Right cardiac atrium (tissue), 5 donors: Measurements from ENCODE around the gene PDGFD. TPM values are rescaled to one million over a fixed set of nuclear protein-coding genes. Genes with fewer than 3 reads are reported as not detected.

Experiments
- ATAC-seq, 2 donors: fragments of 200-7000 bp; cut with Tn5 transposase; one replicate each; pipeline versions ENCODE4 v1.8.0 to v1.9.1; 2020; ENCODE audit warnings: moderate library complexity in 2 of 2, mild to moderate bottlenecking in 1 of 2
- DNase-seq, 3 donors: peaks; one replicate each; pipeline ENCODE4 v3.0.0-alpha.2; 2020
- H3K27ac ChIP-seq: one replicate; pipeline ENCODE4 v1.5.1; 2013; ENCODE audit warnings: mild to moderate bottlenecking, low read length, control low read depth, moderate library complexity
- H3K27me3 ChIP-seq: one replicate; pipeline ENCODE4 v1.6.1; 2013; ENCODE audit not compliant: control insufficient read depth, insufficient read depth
- H3K4me1 ChIP-seq: one replicate; pipeline ENCODE4 v1.6.1; 2013; ENCODE audit warnings: low read length; ENCODE audit not compliant: control insufficient read depth, insufficient read depth
- H3K4me3 ChIP-seq: one replicate; pipeline ENCODE4 v1.5.1; 2013; ENCODE audit warnings: low read length, control low read depth
- H3K9me3 ChIP-seq: one replicate; pipeline ENCODE4 v1.6.1; 2013; ENCODE audit warnings: low read length; ENCODE audit not compliant: control insufficient read depth
- WGBS: extraction: QIAGEN DNeasy Blood & Tissue Kit; methylation state at CpG from one replicate; pipeline ENCODE4 v1.1.7; 2013; 5-methylcytosine and 5-hydroxymethylcytosine counted together
- intact Hi-C, 4 donors: fragments of 100-400 bp; cut with DNase I; formaldehyde crosslinking; loops; one replicate each; pipeline versions ENCODE4 v1.11.0 to v1.14.0; 2022 to 2023
- polyA plus RNA-seq: library from polyadenylated mRNA; stranded (reverse); fragments of 200-250 nt; gene quantifications from one replicate; pipeline ENCODE4 v1.2.3, GENCODE V29; 2013
- total RNA-seq, 4 donors: library from RNA; stranded (reverse); fragmentation: NEBNext Ultra II Directional; extraction: Animal tissue kit (Norgen Biotek cat#: 25700); gene quantifications; one replicate each; pipeline ENCODE4 v1.2.1, GENCODE V29; 2021
- donor health status: healthy with polysubstance abuse.
- donor health status: DM: no; HTN: yes; CAD: no.
- donor health status: DM: no; HTN: no; CAD: no.
- donor health status: DM: no; HTN: yes; CAD: no; lungs with severe emphysema.
- donor health status: DM: yes; HTN: yes; CAD: no.

The PDGFD gene
- total and polyA plus RNA-seq, 5 donors = 10.5 to 20.1 (median 15.8) TPM

DNA sequence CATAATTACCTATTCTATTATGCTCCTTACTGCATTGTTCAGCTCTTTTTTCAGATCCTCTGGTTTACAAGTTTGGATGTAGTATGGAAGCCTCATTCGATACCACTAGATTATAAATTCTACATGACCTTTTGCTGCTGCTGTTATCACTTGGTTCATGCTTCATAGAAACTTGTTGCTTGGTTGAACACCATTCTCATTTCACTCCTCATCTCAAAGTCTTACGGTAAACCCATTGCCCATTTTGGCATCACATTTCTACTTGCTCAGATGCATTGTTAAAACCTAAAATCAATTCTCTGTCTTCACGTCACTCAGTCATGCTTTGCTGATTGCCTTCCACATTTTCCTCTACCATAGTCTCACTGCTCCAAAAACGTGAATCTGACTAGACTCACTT, 283.0 kb downstream of the PDGFD start:
- Histone ChIP-seq H3K27ac (no peak overlapping the region), H3K4me3 (no peak overlapping the region), H3K9me3 (no peaks in the 10 kb centered on the region), H3K4me1 (peaks cover 5% of the 10 kb centered on the region), H3K27me3 (no peaks in the 10 kb centered on the region)
- 89% methylated on average over 4 of the region's 4 CpGs for WGBS
- intact Hi-C loops = no loop called here
- no peak for ATAC-seq
- DNase-seq = no peak

DNA sequence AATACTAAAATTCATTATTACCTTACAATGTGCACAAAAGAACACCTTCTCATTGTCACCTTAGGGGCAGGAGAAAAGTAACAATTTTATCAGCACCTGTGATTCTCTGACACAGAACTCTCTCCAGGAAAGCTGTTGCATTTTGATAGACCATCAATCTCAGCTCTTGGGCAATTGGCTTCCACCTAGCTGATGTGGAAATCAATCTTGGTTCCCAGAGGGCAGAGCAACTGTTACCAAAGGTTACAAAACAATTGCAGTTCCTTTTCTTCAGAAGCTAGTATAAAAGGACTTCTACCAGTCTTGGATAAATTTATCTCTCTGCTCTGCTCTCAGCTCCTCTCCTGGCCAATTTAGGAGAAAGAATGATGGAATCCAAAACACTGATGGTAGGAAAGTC, 285.3 kb downstream of the PDGFD start:
- intact Hi-C loops = no loop called here
- no peak for ATAC-seq

DNA sequence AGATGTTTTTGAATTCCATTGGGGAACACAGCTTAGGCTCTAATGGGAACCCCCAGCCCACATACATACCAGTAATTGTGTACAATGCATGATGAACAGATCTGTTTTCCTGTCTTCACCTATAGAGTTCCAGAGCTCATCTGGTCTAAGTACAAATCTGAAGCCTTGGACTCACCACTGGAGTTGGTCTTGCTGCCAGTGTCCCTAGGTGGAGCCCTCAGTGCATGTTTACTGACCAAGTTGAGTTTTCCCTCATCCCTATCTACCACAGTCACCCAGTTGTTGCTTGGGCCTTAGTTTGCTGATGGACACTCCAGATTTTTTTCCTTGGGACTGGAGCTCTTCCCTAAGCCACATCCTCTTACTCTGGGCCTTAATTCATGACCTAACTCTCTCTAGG, 286.7 kb downstream of the PDGFD start:
- DNase-seq = no peak
- intact Hi-C loops = no loop called here

More for the DNA sequence above, 285.3 kb downstream of the PDGFD start:
- DNase-seq = no peak
- H3K4me3 ChIP-seq = no peak overlapping the region
- no peak overlapping the region for H3K27ac ChIP-seq
- peaks cover 5% of the 10 kb centered on the region for H3K4me1 ChIP-seq
- no peaks in the 10 kb centered on the region for H3K9me3 ChIP-seq
- no peaks in the 10 kb centered on the region for H3K27me3 ChIP-seq

DNA sequence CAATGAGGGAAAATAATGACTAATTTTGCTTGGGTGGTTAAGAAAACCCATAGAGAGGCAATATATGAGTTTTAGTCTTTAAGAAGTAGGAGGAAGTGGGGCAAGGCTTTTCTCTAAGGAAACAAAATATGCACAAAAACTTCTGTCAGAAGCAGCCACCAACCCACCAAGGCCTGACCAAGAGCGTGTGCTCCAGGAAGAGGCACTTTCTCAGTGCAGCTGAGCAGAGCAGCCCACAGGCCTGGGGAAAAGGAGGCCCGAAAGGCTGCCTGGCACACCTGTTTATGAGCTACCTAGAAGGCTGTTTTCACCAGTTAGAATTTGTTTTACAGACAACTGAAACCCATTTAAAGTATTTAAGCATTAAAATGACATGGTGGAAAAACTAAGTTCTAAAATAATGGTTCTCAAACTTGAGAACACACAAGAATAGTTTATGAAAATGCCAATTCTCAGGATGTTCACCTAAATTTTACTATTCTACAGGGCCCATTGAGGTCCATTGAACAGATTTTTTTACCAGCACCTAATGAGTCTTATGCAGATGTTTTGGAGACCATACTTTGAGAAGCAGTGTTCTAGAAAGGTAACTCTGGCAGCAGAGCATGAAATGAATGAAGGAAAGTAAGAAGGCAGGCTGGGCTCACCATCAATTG, 288.0 kb downstream of the PDGFD start:
- WGBS = 79% methylated on average over 2 of the region's 2 CpGs
- H3K27me3 ChIP-seq = no peaks in the 10 kb centered on the region
- intact Hi-C loops = no loop called here

More for the DNA sequence above, 286.7 kb downstream of the PDGFD start:
- H3K27me3 ChIP-seq = no peaks in the 10 kb centered on the region
- H3K4me1 ChIP-seq = peaks cover 5% of the 10 kb centered on the region
- H3K27ac ChIP-seq = no peak overlapping the region
- no peaks in the 10 kb centered on the region for H3K9me3 ChIP-seq
- ATAC-seq = no peak
- H3K4me3 ChIP-seq = no peak overlapping the region

DNA sequence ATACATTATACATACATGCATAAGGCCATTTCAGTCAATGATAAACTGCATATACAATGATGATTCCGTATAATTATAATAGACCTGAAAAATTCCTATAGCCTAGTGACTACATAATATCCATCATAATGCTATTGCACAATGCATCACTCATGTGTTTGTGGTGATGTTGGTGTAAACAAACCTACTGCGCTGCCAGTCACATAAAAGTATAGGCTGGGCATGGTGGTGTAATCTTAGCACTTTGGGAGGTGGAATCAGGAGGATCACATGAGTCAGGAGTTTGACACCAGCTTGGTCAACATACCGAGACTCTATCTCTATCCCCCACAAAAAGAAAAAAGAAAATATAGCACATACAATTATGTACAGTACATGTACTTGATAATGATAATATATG, 291.2 kb downstream of the PDGFD start:
- Histone ChIP-seq H3K27me3 (no peaks in the 10 kb centered on the region), H3K27ac (no peak overlapping the region), H3K9me3 (no peaks in the 10 kb centered on the region), H3K4me1 (peaks cover 2% of the 10 kb centered on the region), H3K4me3 (no peak overlapping the region)
- intact Hi-C loops = no loop called here
- whole genome bisulfite sequencing = 88% methylated on average over 3 of the region's 3 CpGs
- DNase-seq (no peak), ATAC-seq (no peak)

More for the DNA sequence above, 288.0 kb downstream of the PDGFD start:
- Histone ChIP-seq H3K9me3 (no peaks in the 10 kb centered on the region), H3K27ac (no peak overlapping the region), H3K4me1 (peaks cover 2% of the 10 kb centered on the region), H3K4me3 (no peak overlapping the region)
- DNase-seq = no peak
- ATAC-seq = no peak

DNA sequence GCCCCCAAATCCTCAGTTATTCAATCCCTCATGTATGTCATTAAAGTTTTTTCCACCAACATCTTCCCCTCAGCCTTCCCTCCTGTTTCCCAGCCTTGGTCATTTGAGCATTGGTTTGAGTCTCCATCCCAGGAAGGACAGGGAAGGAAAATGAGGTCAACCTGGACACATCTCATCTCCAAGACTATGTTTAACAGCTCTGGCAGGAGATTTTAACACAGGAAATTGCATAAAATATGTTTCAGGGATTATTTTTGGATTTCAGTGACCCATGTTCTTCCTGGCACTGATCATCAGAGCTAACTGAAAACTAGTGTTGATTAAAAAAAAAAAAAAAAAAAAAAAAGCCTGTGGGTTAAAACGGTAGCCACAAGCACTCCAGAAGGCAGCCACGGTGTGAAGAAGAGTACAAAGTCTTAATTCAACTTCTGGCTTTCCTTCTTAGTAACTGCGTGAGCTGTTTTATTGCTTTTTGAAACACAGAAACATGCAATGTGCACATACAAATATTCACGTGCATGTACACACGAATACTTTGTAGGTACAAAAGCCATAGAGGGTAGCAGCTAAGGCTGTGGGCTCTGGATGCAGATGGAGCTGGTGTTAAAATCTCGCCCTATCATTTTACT, 291.9 kb downstream of the PDGFD start:
- Histone ChIP-seq H3K9me3 (no peaks in the 10 kb centered on the region), H3K27ac (no peak overlapping the region), H3K4me3 (no peak overlapping the region), H3K27me3 (no peaks in the 10 kb centered on the region), H3K4me1 (peaks cover 2% of the 10 kb centered on the region)
- no peak for ATAC-seq
- 61% methylated on average over 6 of the region's 6 CpGs for WGBS
- intact Hi-C loops = no loop called here
- no peak for DNase-seq

DNA sequence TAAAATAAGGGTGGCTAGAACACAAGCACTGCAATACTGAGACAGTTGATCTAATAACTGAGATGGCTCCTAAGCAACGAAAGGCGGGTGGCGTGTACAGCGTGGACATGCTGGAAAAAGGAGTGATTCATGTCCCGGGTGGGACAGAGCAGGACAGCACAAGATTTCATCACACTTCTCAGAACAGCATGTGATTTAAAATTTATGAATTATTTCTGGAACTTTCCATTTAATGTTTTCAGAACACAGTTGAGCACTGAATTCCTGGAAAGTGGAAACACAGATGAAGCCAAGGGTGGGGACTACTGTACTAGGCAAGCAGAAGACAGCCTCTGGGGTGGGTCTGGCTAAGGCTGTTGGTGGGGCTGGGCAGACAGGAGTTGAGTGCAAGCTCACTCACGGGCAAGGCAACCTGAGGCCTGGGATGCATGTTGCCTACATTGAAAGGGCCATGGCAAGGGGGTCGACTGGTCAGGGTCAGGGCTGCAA, 293.1 kb downstream of the PDGFD start:
- H3K27ac ChIP-seq = no peak overlapping the region
- ATAC-seq (peak; percentile 90 to 92), DNase-seq (peak; percentile 46 to 82 (median 72))
- no peaks in the 10 kb centered on the region for H3K9me3 ChIP-seq
- H3K4me1 ChIP-seq = peaks cover 2% of the 10 kb centered on the region
- intact Hi-C loops = no loop called here
- H3K27me3 ChIP-seq = no peaks in the 10 kb centered on the region
- WGBS = 72% methylated on average over 7 of the region's 7 CpGs
- H3K4me3 ChIP-seq = no peak overlapping the region

DNA sequence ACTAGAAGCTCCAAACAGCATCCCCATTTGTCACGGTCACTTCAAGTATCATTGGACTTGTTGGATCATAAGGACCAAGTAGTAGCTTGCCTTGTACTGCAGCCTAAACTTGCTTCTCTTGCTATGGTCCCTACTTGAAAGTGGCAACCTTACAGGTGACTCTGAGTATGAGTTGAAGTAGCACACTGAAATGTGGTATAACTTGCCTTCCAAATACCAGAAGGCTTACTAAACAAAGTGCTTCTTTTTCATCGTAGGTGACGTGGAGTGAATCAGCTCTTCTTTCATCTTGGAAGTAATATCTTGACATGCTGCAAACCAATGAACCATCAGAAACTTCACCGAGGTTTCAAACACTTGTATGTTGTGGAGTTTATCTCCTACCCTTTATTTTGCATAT, 296.5 kb downstream of the PDGFD start:
- Histone ChIP-seq H3K27ac (no peak overlapping the region), H3K27me3 (no peaks in the 10 kb centered on the region), H3K4me3 (no peak overlapping the region), H3K4me1 (peaks cover 2% of the 10 kb centered on the region), H3K9me3 (no peaks in the 10 kb centered on the region)
- DNase-seq (no peak), ATAC-seq (no peak)
- intact Hi-C loops = no loop called here
- WGBS = 95% methylated on average over 4 of the region's 4 CpGs

DNA sequence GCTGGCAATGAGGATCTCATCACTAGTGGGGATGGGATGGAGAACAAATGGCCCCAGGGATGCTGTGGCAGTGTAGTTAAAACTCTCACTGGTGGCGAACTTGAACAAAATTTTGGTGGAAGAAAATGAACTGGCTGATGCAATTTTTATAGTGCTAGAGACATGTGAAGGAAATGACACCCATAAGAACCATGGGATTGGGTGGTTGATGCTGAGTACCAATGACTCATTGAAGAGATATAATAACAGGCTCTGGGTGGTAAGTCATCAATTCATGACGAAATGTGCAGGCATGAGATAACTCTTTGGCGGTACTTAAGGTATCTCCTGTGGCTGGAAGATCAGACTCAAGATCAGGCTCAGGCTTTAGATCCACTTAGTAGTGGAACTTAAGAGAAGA, 300.4 kb downstream of the PDGFD start:
- Histone ChIP-seq H3K4me1 (no peaks in the 10 kb centered on the region), H3K9me3 (no peaks in the 10 kb centered on the region), H3K27ac (no peak overlapping the region), H3K27me3 (no peaks in the 10 kb centered on the region), H3K4me3 (no peak overlapping the region)
- 96% methylated on average over 3 of the region's 3 CpGs for WGBS
- DNase-seq = no peak
- intact Hi-C loops = no loop called here
- no peak for ATAC-seq

DNA sequence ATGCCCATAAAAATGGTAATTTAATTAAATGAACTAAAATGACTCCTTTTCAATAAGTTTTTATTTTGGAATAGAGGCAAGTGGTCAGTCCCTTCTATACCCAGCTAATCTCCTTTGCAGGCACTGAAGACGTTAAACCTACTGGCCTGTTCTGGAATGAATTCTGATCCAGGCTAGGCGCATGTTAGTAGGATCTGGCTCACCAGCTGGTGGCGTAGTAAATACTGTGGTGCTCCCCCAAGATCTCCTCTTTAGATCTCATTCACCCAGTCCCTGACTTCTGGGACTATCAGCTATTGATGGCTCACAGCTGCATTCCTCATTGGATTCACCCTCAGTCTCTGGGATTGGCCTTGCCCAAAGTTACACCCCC, 301.2 kb downstream of the PDGFD start:
- intact Hi-C loops = no loop called here
- DNase-seq (no peak), ATAC-seq (no peak)
- H3K4me1 ChIP-seq = no peaks in the 10 kb centered on the region
- H3K4me3 ChIP-seq = no peak overlapping the region
- H3K9me3 ChIP-seq = no peaks in the 10 kb centered on the region
- no peak overlapping the region for H3K27ac ChIP-seq
- H3K27me3 ChIP-seq = no peaks in the 10 kb centered on the region
- 92% methylated on average over 3 of the region's 3 CpGs for WGBS

DNA sequence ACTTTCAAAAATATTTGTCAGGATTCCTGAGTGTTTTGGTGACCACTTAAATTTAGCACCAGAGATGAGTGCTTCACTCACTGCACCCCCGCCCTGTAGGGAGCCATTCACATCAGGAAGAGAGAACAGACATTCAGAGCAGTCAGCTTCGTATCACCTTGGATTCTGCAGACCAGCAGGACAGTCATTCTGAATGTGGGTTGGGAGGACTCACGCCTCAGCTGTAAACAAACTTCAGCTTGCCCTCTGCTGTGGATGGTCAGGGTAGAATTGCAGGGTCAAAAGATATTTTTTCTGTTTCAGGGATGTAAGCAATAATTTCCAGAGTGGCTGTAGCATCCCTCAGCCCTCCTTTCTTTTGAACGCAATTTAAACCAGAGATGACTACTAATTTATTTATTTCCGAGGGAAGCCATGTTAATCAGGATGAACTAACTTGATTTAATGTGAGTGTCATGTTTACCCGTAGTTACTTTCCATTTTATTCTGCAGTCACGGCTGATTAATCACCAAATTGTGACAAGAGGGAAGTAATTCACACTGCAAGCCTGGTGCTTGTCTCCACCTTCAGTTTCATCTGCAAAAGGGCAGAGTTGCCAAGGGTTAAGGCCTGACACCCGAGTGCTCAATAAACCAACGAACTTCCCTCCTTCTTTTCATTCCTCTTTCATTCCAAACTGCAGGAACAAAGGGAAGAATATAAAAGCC, 301.7 kb downstream of the PDGFD start:
- 81% methylated on average over 9 of the region's 9 CpGs for WGBS
- intact Hi-C loops = no loop called here
- no peaks in the 10 kb centered on the region for H3K9me3 ChIP-seq
- H3K27me3 ChIP-seq = no peaks in the 10 kb centered on the region
- H3K4me1 ChIP-seq = no peaks in the 10 kb centered on the region
- DNase-seq = no peak
- no peak for ATAC-seq
- no peak overlapping the region for H3K27ac ChIP-seq
- H3K4me3 ChIP-seq = no peak overlapping the region
